ENCODE measurements around the gene SIPA1.

Gene SIPA1

GRCh38 chr11:65607614-65608426 is 30.1 kb upstream of the SIPA1 start:
- no peak for DNase-seq

- DNase-seq, result no peak
These were observed 28.7 kb upstream of the SIPA1 start for GRCh38 chr11:65609229-65609628.

GRCh38 chr11:65609665-65610064 is 28.2 kb upstream of the SIPA1 start:
- no peak for DNase-seq

GRCh38 chr11:65610404-65610803 is 27.5 kb upstream of the SIPA1 start:
- DNase-seq, result no peak

GRCh38 chr11:65611028-65611757 is 26.7 kb upstream of the SIPA1 start:
- no peak for DNase-seq

GRCh38 chr11:65611758-65612603 is 25.9 kb upstream of the SIPA1 start:
- DNase-seq, result no peak

- no peak for DNase-seq
These were observed 25.2 kb upstream of the SIPA1 start for GRCh38 chr11:65612691-65613090.

- DNase-seq, result no peak
These were observed 24.6 kb upstream of the SIPA1 start for GRCh38 chr11:65613091-65613928.

GRCh38 chr11:65615229-65615949 is 22.5 kb upstream of the SIPA1 start, which contains the start of gene PCNX3:
Gene PCNX3 (plus strand): TSS chr11:65615776. CDS start chr11:65616312, 536 bp downstream.
- peak; percentile 100 for DNase-seq

GRCh38 chr11:65615950-65616574 is 21.8 kb upstream of the SIPA1 start:
- DNase-seq, result peak in 1 of 2 experiments; percentile 17

GRCh38 chr11:65616575-65617001 is 21.3 kb upstream of the SIPA1 start:
- DNase-seq, result no peak

GRCh38 chr11:65617136-65617850 is 20.6 kb upstream of the SIPA1 start:
- no peak for DNase-seq

GRCh38 chr11:65617990-65618751 is 19.7 kb upstream of the SIPA1 start:
- no peak for DNase-seq

- DNase-seq, result no peak
These were observed 19.1 kb upstream of the SIPA1 start for GRCh38 chr11:65618763-65619162.

GRCh38 chr11:65619281-65619928 is 18.5 kb upstream of the SIPA1 start:
- no peak for DNase-seq

- no peak for DNase-seq
These were observed 17.2 kb upstream of the SIPA1 start for GRCh38 chr11:65620666-65621065.

GRCh38 chr11:65621460-65621859 is 16.4 kb upstream of the SIPA1 start:
- DNase-seq, result no peak

- DNase-seq, result no peak
These were observed 15.9 kb upstream of the SIPA1 start for GRCh38 chr11:65622011-65622410.

- DNase-seq, result no peak
These were observed 14.7 kb upstream of the SIPA1 start for GRCh38 chr11:65623177-65623576.
